ENCODE data around the gene IMP4. TPM values are rescaled to one million over a fixed set of nuclear protein-coding genes. Genes with fewer than 3 reads are reported as not detected.
A peak's percentile ranks its signal among the peaks of the same experiment; 100 is the strongest.

IMP4 gene, protein sequence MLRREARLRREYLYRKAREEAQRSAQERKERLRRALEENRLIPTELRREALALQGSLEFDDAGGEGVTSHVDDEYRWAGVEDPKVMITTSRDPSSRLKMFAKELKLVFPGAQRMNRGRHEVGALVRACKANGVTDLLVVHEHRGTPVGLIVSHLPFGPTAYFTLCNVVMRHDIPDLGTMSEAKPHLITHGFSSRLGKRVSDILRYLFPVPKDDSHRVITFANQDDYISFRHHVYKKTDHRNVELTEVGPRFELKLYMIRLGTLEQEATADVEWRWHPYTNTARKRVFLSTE
- total RNA-seq (2022): 105 and 120 TPM in 2 replicates
- Bru-seq, nascent RNA: percentile 83 among the genes with signal in this experiment
- BruChase-seq, experiment 1, labeled RNA remaining after a 2-hour chase: percentile 89 among the genes with signal in this experiment
- percentile 91 among the genes with signal in this experiment for BruChase-seq, experiment 2, labeled RNA remaining after a 6-hour chase
- long read RNA-seq, transcript IMP4-202 (9 exons, 822 nt): minor isoform, 43 of 260 reads
- long read RNA-seq, transcript IMP4-201 (9 exons, 1,740 nt): major isoform, 133 of 260 reads
- long read RNA-seq, transcript IMP4-208 (8 exons, 2,379 nt): minor isoform, 49 of 260 reads
- long read RNA-seq, partial matches to known transcripts: 11 of 260 reads
- long read RNA-seq, other reads (novel, unspliced or antisense): 21 of 260 reads

DNA sequence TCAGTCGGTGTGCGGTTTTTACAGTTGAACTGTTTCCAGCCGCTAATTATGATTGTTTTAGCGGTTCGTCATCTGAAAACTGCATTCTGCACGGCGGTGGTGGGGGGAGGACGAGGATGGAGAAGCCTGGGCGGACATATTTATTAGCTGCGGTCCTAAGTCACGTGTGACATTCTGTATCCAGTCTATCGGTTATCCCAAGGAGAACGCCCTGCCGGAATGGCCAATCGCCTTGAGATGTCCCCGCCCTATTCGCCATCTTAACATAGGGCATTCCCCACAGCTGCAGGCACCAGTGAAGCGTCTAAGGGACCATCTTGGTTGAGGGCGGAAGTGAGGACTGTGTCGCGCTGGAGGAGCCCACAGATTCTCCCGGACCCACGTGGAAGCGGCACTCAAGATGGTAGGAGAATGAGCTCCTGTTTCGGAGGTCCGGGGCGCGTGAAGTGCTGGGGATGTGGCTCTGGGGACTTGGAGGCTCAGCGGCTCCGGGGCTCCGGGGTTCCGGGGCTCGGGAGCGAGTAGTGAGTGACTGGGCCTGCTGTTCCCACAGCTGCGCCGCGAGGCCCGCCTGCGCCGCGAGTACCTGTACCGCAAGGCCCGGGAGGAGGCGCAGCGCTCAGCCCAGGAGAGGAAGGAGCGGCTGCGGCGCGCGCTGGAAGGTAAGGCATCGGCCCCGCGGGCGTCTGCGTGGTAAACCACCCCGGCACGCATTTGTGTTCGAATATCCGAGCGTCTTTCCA, at the start of gene IMP4:
Gene IMP4 (plus strand): TSS at position 365 of the 743 bp plus-strand sequence. CDS start 36 bp downstream, at position 401.
- intact Hi-C loops (cut with micrococcal nuclease; ENCODE audit: unreplicated experiment): loop anchor here (1.0 kb wide), 3 partner anchors 13 to 49 kb away; no protein-coding TSS in a partner anchor
- peak within 1 kb of the TSS; percentile 70 for H3K4me3 ChIP-seq (ENCODE audit: low read depth, low read length)
- H3K4me3 Mint-ChIP-seq (ENCODE audit: unreplicated experiment): peak within 1 kb of the TSS; percentile 84
- peaks cover 4% of the 10 kb centered on the region for H3K36me3 ChIP-seq (ENCODE audit: control insufficient read depth, insufficient read depth, low read length)
- no peaks in the 10 kb centered on the region for H3K27me3 Mint-ChIP-seq (ENCODE audit: insufficient read depth, unreplicated experiment)
- peaks cover 76% of the 10 kb centered on the region for H3K36me3 Mint-ChIP-seq (ENCODE audit: insufficient read depth, unreplicated experiment)
- no peaks in the 10 kb centered on the region for H3K9me3 Mint-ChIP-seq (ENCODE audit: unreplicated experiment)
- peak within 1 kb of the TSS; percentile 93 for H3K27ac Mint-ChIP-seq (ENCODE audit: unreplicated experiment)
- peak; percentile 98 to 99 for DNase-seq
- TF ChIP-seq, protein P1, sequence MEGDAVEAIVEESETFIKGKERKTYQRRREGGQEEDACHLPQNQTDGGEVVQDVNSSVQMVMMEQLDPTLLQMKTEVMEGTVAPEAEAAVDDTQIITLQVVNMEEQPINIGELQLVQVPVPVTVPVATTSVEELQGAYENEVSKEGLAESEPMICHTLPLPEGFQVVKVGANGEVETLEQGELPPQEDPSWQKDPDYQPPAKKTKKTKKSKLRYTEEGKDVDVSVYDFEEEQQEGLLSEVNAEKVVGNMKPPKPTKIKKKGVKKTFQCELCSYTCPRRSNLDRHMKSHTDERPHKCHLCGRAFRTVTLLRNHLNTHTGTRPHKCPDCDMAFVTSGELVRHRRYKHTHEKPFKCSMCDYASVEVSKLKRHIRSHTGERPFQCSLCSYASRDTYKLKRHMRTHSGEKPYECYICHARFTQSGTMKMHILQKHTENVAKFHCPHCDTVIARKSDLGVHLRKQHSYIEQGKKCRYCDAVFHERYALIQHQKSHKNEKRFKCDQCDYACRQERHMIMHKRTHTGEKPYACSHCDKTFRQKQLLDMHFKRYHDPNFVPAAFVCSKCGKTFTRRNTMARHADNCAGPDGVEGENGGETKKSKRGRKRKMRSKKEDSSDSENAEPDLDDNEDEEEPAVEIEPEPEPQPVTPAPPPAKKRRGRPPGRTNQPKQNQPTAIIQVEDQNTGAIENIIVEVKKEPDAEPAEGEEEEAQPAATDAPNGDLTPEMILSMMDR (IDR thresholded peaks at IDR 0.05; ENCODE audit: insufficient read depth in 1 of 2, low read depth in 1 of 2, low read length in 1 of 2, severe bottlenecking in 1 of 2, unreplicated experiment in 1 of 2): peak; percentile 37 to 71
- H3K27me3 ChIP-seq (replicated peaks; ENCODE audit: control insufficient read depth, insufficient read depth, low read length): no peaks in the 10 kb centered on the region
- H3K4me1 Mint-ChIP-seq (ENCODE audit: low read depth, unreplicated experiment): peaks cover 13% of the 10 kb centered on the region
- BruUV-seq (replicated peaks): no TSS peak
- CTCF ChIA-PET: interaction anchor here (0.8 to 2.4 kb wide), 8 partner anchors 10 to 161 kb away, joined by 3 to 18 read pairs (median 8); partner anchors contain the start of genes PTPN18 and SMPD4
- H3K9me3 ChIP-seq: no peaks in the 10 kb centered on the region
- POLR2A ChIA-PET: interaction anchor here (1.1 to 2.5 kb wide), 6 partner anchors 13 to 162 kb away, joined by 3 to 19 read pairs (median 9); partner anchors contain the start of genes PTPN18 and SMPD4
- H3K4me1 ChIP-seq: peaks cover 3% of the 10 kb centered on the region

- no peaks in the 10 kb centered on the region for H3K4me1 Mint-ChIP-seq (ENCODE audit: low read depth, unreplicated experiment)
- intact Hi-C loops (cut with micrococcal nuclease; ENCODE audit: unreplicated experiment): no loop called here
- no peak overlapping the region for H3K4me3 Mint-ChIP-seq (ENCODE audit: unreplicated experiment)
- no peaks in the 10 kb centered on the region for H3K36me3 Mint-ChIP-seq (ENCODE audit: insufficient read depth, unreplicated experiment)
- ChIA-PET CTCF (no interaction called here), POLR2A (no interaction called here)
- Histone ChIP-seq H3K9me3 (no peaks in the 10 kb centered on the region), H3K27me3 (replicated peaks; ENCODE audit: control insufficient read depth, insufficient read depth, low read length) (peaks cover 1% of the 10 kb centered on the region), H3K36me3 (ENCODE audit: control insufficient read depth, insufficient read depth, low read length) (no peaks in the 10 kb centered on the region), H3K4me1 (no peaks in the 10 kb centered on the region), H3K4me3 (ENCODE audit: low read depth, low read length) (no peak overlapping the region)
- no TSS peak for BruUV-seq (replicated peaks)
- H3K27ac Mint-ChIP-seq (ENCODE audit: unreplicated experiment): no peak overlapping the region
- DNase-seq: no peak
- H3K9me3 Mint-ChIP-seq (ENCODE audit: unreplicated experiment): no peaks in the 10 kb centered on the region
- H3K27me3 Mint-ChIP-seq (ENCODE audit: insufficient read depth, unreplicated experiment): peaks cover 19% of the 10 kb centered on the region
- TF ChIP-seq, protein P1 (IDR thresholded peaks at IDR 0.05; ENCODE audit: insufficient read depth in 1 of 2, low read depth in 1 of 2, low read length in 1 of 2, severe bottlenecking in 1 of 2, unreplicated experiment in 1 of 2): no peak
Observed at GRCh38 chr2:130300258-130300969, 42.3 kb upstream of the IMP4 start.
